H9 (cell line): ENCODE measurements around the gene OSBPL1A. TPM values are rescaled to one million over a fixed set of nuclear protein-coding genes. Genes with fewer than 3 reads are reported as not detected.

Source experiments
- DNase-seq: peaks from one replicate; pipeline ENCODE4 v3.0.0-alpha.2; 2017
- H2AFZ ChIP-seq: one replicate; pipeline ENCODE4 v1.6.1; 2013; ENCODE audit warnings: mild to moderate bottlenecking, low read length, control low read depth, moderate library complexity
- H2AK5ac ChIP-seq: 2 replicates; pipeline ENCODE4 v1.6.1; 2013; ENCODE audit warnings: low read length, control low read depth, mixed read lengths; ENCODE audit not compliant: insufficient read length
- H2BK120ac ChIP-seq: one replicate; pipeline ENCODE4 v1.6.1; 2013; ENCODE audit warnings: low read depth, mild to moderate bottlenecking, low read length, control low read depth, inconsistent platforms; ENCODE audit not compliant: poor library complexity, severe bottlenecking
- H2BK12ac ChIP-seq: 2 replicates; pipeline ENCODE4 v1.6.1; 2013; ENCODE audit warnings: low read length, control low read depth, mixed read lengths, low read depth; ENCODE audit not compliant: insufficient read length
- H2BK15ac ChIP-seq: 2 replicates; pipeline ENCODE4 v1.6.1; 2013; ENCODE audit warnings: low read depth, low read length, control low read depth
- H2BK20ac ChIP-seq: one replicate; pipeline ENCODE4 v1.6.1; 2013; ENCODE audit warnings: low read depth, mild to moderate bottlenecking, low read length, control low read depth, inconsistent platforms; ENCODE audit not compliant: poor library complexity, severe bottlenecking
- H2BK5ac ChIP-seq: 2 replicates; pipeline ENCODE4 v1.6.1; 2013; ENCODE audit warnings: low read length, control low read depth, mixed read lengths; ENCODE audit not compliant: insufficient read length
- H3K14ac ChIP-seq: 2 replicates; pipeline ENCODE4 v1.6.1; 2013; ENCODE audit warnings: low read length, control low read depth; ENCODE audit not compliant: insufficient read depth
- H3K18ac ChIP-seq: 2 replicates; pipeline ENCODE4 v1.6.1; 2013; ENCODE audit warnings: low read depth, mild to moderate bottlenecking, mixed read lengths, low read length, control low read depth; ENCODE audit not compliant: insufficient read length
- H3K23ac ChIP-seq: 2 replicates; pipeline ENCODE4 v1.6.1; 2013; ENCODE audit warnings: low read length, control low read depth, mixed read lengths, low read depth; ENCODE audit not compliant: insufficient read length
- H3K23me2 ChIP-seq: 2 replicates; pipeline ENCODE4 v1.6.1; 2013; ENCODE audit warnings: low read depth, mild to moderate bottlenecking, mixed read lengths, low read length, control low read depth; ENCODE audit not compliant: insufficient read length, poor library complexity, severe bottlenecking
- H3K27ac ChIP-seq: 2 replicates; pipeline ENCODE4 v1.5.1; 2013; ENCODE audit warnings: low read length, control low read depth, mixed read lengths, low read depth; ENCODE audit not compliant: insufficient read length
- H3K27me3 ChIP-seq: 2 replicates; pipeline ENCODE4 v1.6.1; 2013; ENCODE audit warnings: low read length, control low read depth, inconsistent platforms; ENCODE audit not compliant: insufficient read depth
- H3K4ac ChIP-seq: 2 replicates; pipeline ENCODE4 v1.6.1; 2013; ENCODE audit warnings: low read depth, mild to moderate bottlenecking, control low read depth, inconsistent platforms, low read length, moderate library complexity
- H3K4me1 ChIP-seq: 2 replicates; pipeline ENCODE4 v1.6.1; 2013; ENCODE audit warnings: low read length, control low read depth, inconsistent platforms; ENCODE audit not compliant: insufficient read depth
- H3K4me2 ChIP-seq: 2 replicates; pipeline ENCODE4 v1.6.1; 2013; ENCODE audit warnings: low read length, control low read depth, mixed read lengths; ENCODE audit not compliant: insufficient read length, insufficient read depth
- H3K56ac ChIP-seq: 2 replicates; pipeline ENCODE4 v1.6.1; 2013; ENCODE audit warnings: low read depth, mild to moderate bottlenecking, mixed read lengths, low read length, control low read depth; ENCODE audit not compliant: insufficient read length
- H3K79me1 ChIP-seq: 2 replicates; pipeline ENCODE4 v1.6.1; 2013; ENCODE audit warnings: low read depth, mild to moderate bottlenecking, moderate library complexity, low read length, control low read depth, inconsistent platforms; ENCODE audit not compliant: insufficient read depth, poor library complexity, severe bottlenecking
- H3K79me2 ChIP-seq: 2 replicates; pipeline ENCODE4 v1.6.1; 2013; ENCODE audit warnings: low read length, control low read depth, inconsistent platforms; ENCODE audit not compliant: insufficient read depth
- H3K9ac ChIP-seq: 2 replicates; pipeline ENCODE4 v1.6.1; 2013; ENCODE audit warnings: low read length, control low read depth, mixed read lengths; ENCODE audit not compliant: insufficient read length; ENCODE audit errors: extremely low read depth
- H3K9me3 ChIP-seq: one replicate; pipeline ENCODE4 v1.6.1; 2013; ENCODE audit warnings: low read depth, low read length, inconsistent platforms; ENCODE audit not compliant: control insufficient read depth
- H3T11ph ChIP-seq: one replicate; pipeline ENCODE4 v1.6.1; 2013; ENCODE audit warnings: mild to moderate bottlenecking, low read length, control low read depth, inconsistent platforms
- H4K20me1 ChIP-seq: one replicate; pipeline ENCODE4 v1.6.1; 2013; ENCODE audit not compliant: control insufficient read depth, insufficient read length, insufficient read depth
- H4K5ac ChIP-seq: 2 replicates; pipeline ENCODE4 v1.6.1; 2013; ENCODE audit warnings: low read depth, mild to moderate bottlenecking, mixed read lengths, low read length, control low read depth; ENCODE audit not compliant: insufficient read length
- H4K8ac ChIP-seq: replicated peaks from 2 replicates; pipeline ENCODE4 v1.6.1; 2013; ENCODE audit warnings: low read length, control low read depth, mixed read lengths, low read depth; ENCODE audit not compliant: insufficient read length
- H4K91ac ChIP-seq: 2 replicates; pipeline ENCODE4 v1.6.1; 2013; ENCODE audit warnings: low read depth, mild to moderate bottlenecking, moderate library complexity, mixed read lengths, low read length, control low read depth; ENCODE audit not compliant: insufficient read length
- H3K27ac Mint-ChIP-seq, 3 experiments: 2 replicates in 2 of 3; 3 replicates in 1 of 3; pipeline ENCODE4 v1.8.0; 2020 to 2021; ENCODE audit warnings: mixed read lengths in 3 of 3, mild to moderate bottlenecking in 1 of 3, moderate library complexity in 1 of 3
- H3K27me3 Mint-ChIP-seq: 2 replicates; pipeline ENCODE4 v1.8.0; 2021; ENCODE audit warnings: low read depth, mild to moderate bottlenecking, moderate library complexity, mixed read lengths
- H3K36me3 Mint-ChIP-seq, 3 experiments: 2 replicates in 2 of 3; 3 replicates in 1 of 3; pipeline ENCODE4 v1.8.0; 2020 to 2021; ENCODE audit warnings: low read depth in 3 of 3, mixed read lengths in 3 of 3; ENCODE audit not compliant: insufficient read depth in 1 of 3
- H3K4me1 Mint-ChIP-seq, 2 experiments: 2 replicates each; pipeline ENCODE4 v1.8.0; 2020; ENCODE audit warnings: mixed read lengths in 2 of 2
- H3K4me3 Mint-ChIP-seq, 2 experiments: 2 replicates in 1 of 2; 3 replicates in 1 of 2; pipeline ENCODE4 v1.8.0; 2020 to 2021; ENCODE audit warnings: mild to moderate bottlenecking in 2 of 2, mixed read lengths in 2 of 2, moderate library complexity in 1 of 2
- H3K9me3 Mint-ChIP-seq, 2 experiments: 2 replicates in 1 of 2; 3 replicates in 1 of 2; pipeline ENCODE4 v1.8.0; 2020; ENCODE audit warnings: mild to moderate bottlenecking in 2 of 2, mixed read lengths in 2 of 2, moderate library complexity in 1 of 2
- WGBS: extraction: QIAGEN DNeasy Blood & Tissue Kit; methylation state at CpG from one replicate; pipeline ENCODE4 v1.1.7; 2013; ENCODE audit warnings: missing lambda C conversion rate, low lambda C conversion rate, mixed read lengths; ENCODE audit not compliant: insufficient read length; ENCODE audit errors: extremely low coverage; 5-methylcytosine and 5-hydroxymethylcytosine counted together
- total RNA-seq: library from RNA; stranded (reverse); gene quantifications from 2 replicates; pipeline ENCODE4 v1.2.1, GENCODE V29; 2021
- TF ChIP-seq, protein P1 (sequence below): fragments of 200-600 bp; sonication (generic); conservative IDR thresholded peaks from 3 replicates; pipeline ENCODE4 v1.8.0; 2021; ENCODE audit warnings: antibody characterized with exemption, mild to moderate bottlenecking

Gene OSBPL1A
- total RNA-seq, 1 experiment from 2014 or later = 33.9 TPM

DNA sequence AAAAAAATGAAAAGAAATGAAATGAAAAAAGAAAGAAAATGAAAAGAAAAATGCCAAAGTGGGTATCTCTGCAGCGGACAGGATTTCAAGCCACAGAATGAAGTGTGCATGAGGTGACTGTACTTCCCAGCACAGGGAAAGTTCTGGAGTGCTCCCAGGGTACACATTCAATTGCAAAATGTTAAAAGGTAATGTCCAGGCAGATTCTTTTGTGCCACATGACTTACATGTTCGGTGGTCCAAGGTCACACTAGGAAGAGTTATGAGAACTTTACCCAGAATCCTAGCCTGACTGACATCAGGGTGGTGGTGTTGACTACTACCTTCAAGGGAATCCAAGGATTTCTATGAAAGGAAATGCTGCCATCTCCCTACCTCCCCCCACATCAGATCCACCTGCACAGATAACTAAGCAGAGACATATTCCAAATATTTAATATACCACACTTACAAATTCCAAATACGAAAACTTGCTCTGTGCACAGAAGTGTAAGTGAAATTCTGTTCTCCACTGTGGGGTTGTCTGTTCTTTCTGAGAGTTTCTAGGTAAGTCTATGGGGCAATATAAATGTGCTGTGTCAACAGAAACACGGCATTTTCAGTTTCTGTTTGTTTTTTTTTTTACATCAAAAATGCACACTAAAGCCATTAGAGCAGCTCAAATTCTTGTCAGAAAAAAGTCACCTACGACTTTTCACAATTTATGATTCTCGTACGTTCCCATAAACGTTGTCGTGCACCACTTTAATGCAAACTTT lies 202.1 kb downstream of the OSBPL1A start:
- H2BK12ac ChIP-seq = no peak overlapping the region
- no peak overlapping the region for H3K23ac ChIP-seq
- no peaks in the 10 kb centered on the region for H3K79me1 ChIP-seq
- H3T11ph ChIP-seq = no peak overlapping the region
- no peaks in the 10 kb centered on the region for H3K79me2 ChIP-seq
- no peaks in the 10 kb centered on the region for H3K9me3 ChIP-seq
- no peak overlapping the region for H3K4me3 Mint-ChIP-seq
- H3K23me2 ChIP-seq = no peaks in the 10 kb centered on the region
- H2BK120ac ChIP-seq = no peak overlapping the region
- no peak overlapping the region for H2BK15ac ChIP-seq
- no peak overlapping the region for H3K18ac ChIP-seq
- H3K4ac ChIP-seq = no peak overlapping the region
- no CpG with 5 or more reads among the region's 9 CpGs for WGBS
- TF ChIP-seq, protein P1, sequence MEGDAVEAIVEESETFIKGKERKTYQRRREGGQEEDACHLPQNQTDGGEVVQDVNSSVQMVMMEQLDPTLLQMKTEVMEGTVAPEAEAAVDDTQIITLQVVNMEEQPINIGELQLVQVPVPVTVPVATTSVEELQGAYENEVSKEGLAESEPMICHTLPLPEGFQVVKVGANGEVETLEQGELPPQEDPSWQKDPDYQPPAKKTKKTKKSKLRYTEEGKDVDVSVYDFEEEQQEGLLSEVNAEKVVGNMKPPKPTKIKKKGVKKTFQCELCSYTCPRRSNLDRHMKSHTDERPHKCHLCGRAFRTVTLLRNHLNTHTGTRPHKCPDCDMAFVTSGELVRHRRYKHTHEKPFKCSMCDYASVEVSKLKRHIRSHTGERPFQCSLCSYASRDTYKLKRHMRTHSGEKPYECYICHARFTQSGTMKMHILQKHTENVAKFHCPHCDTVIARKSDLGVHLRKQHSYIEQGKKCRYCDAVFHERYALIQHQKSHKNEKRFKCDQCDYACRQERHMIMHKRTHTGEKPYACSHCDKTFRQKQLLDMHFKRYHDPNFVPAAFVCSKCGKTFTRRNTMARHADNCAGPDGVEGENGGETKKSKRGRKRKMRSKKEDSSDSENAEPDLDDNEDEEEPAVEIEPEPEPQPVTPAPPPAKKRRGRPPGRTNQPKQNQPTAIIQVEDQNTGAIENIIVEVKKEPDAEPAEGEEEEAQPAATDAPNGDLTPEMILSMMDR = no peak
- H3K4me1 ChIP-seq = no peaks in the 10 kb centered on the region
- no peaks in the 10 kb centered on the region; a peak in 2 of 7 replicates for H3K36me3 Mint-ChIP-seq
- H2AK5ac ChIP-seq = no peak overlapping the region
- no peak overlapping the region for H2BK20ac ChIP-seq
- no peak overlapping the region for H3K14ac ChIP-seq
- H3K27me3 ChIP-seq = no peaks in the 10 kb centered on the region
- no peak overlapping the region for H4K91ac ChIP-seq
- no peak overlapping the region for H3K4me2 ChIP-seq
- H3K27me3 Mint-ChIP-seq = no peaks in the 10 kb centered on the region
- H2BK5ac ChIP-seq = no peak overlapping the region
- peak overlapping the region in 2 of 3 experiments; percentile 34 to 80; a peak in 2 of 7 replicates for H3K27ac Mint-ChIP-seq
- no peaks in the 10 kb centered on the region for H4K20me1 ChIP-seq
- no peak for DNase-seq
- no peak overlapping the region for H3K9ac ChIP-seq
- H3K4me1 Mint-ChIP-seq = peaks cover 6 to 13% of the 10 kb centered on the region in 2 experiments; a peak in 3 of 4 replicates
- no peaks in the 10 kb centered on the region for H3K9me3 Mint-ChIP-seq
- no peak overlapping the region for H3K56ac ChIP-seq
- H4K5ac ChIP-seq = no peak overlapping the region
- H4K8ac ChIP-seq = no peak overlapping the region
- H2AFZ ChIP-seq = no peak overlapping the region
- H3K27ac ChIP-seq = no peak overlapping the region
